ENCODE results near the gene HBB.

The HBB gene

GRCh38 chr11:5224538-5225479, 2.1 kb downstream of the HBB start:
- no peak for DNase-seq

- no peak for DNase-seq
Measured at GRCh38 chr11:5223686-5224085, 3.2 kb downstream of the HBB start.

DNA sequence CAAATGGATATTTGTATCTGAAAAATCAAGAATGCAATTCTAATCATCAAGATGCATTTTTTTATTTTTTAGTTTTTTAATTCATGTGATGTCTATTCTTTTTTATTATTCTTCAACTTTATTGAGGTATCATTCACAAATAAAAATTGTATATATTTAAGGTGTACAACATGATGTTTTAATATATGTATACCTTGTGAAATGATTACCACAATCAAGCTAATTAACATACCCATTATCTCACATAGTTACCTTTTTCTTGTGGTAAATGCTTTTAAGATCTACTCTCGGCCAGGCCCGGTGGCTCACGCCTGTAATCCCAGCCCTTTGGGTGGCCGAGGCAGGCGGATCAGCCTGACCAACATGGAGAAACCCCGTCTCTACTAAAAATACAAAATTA, 3.7 kb downstream of the HBB start:
- DNase-seq = no peak

GRCh38 chr11:5210376-5210885, 16.4 kb downstream of the HBB start:
- DNase-seq = no peak

DNA sequence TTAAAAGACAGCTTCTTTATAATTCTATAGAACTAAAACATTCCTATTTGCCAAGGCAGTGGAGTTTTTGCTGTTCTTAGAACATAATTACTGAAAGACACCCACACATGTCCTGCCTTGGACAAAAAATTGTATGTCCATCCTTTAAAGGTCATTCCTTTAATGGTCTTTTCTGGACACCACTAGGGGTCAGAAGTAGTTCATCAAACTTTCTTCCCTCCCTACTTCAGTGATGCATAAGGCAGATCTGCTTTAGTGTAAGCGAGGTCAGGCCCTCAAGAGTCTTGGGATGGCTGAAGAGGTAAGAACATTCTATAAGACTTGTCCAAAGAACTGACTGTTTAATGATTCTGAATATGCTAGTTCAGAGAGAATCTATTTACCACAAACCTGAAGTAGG, 22.1 kb downstream of the HBB start:
- no peak for DNase-seq

- no peak for DNase-seq
Measured at GRCh38 chr11:5203366-5203765, 23.5 kb downstream of the HBB start.

DNA sequence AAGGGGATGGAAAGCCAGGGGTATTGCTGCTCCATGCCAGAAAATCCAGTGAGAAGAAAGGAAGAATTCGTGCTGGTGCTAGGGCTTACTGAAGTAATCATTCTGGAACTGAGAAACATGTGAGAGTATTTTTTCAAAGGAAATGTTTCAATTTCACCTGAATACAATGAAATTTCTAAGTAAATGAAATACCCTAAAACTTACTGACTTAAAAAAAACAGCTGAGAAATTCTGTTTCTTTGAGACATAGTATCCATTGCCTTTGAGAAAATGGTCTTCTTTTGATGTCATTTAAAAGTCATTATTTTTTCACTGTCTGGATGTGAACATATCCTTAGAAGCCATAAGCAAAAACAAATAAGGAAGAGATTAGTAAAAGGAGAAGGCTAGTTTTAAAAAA, 26.3 kb downstream of the HBB start, which contains the start of gene OR51V1:
Gene OR51V1 (minus strand): TSS at position 101 of the 400 bp plus-strand sequence. CDS start 0 bp downstream, at position 101.
- no peak for DNase-seq

- no peak for DNase-seq
Measured at GRCh38 chr11:5198285-5198684, 28.6 kb downstream of the HBB start.

- DNase-seq = no peak
Measured at GRCh38 chr11:5197536-5197935, 29.3 kb downstream of the HBB start.

DNA sequence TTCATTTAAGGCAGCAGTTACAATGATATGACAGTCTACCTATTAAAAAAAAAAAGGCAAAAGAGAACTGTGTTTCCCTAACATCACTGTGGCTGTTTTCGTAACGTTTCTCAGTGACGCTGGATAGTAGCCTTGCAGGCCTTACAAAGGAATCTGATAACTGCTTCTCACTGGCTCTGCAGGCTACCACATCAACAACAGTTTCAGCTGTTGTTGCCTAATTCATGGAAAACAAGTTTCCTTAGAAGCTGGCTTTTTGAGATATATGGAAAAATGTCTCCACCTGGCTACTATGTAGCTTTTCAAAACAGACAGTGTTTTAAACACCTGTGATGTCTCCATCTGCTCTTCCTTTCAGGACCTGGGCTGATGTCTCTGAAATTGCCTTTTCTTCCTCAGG, 30.1 kb downstream of the HBB start:
- DNase-seq = no peak

DNA sequence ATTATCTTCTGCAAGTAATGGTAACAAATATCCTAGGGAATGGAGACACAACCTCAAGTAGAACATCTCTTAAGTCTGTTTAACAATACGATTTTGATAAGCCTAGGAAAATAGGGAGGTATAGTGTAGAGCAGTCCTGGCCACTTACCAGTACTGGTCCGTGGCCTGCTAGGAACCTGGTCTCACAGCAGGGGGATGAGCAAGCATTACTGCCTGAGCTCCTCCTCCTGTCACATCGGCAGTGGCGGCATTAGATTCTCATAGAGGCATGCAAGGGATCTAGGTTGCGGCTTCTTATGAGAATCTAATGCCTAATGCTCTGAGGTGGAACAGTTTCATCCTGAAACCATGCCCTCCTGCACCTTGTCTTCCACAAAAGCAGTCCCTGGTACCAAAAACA, 30.8 kb downstream of the HBB start:
- DNase-seq = no peak

- no peak for DNase-seq
Measured at GRCh38 chr11:5192738-5193137, 34.1 kb downstream of the HBB start.

DNA sequence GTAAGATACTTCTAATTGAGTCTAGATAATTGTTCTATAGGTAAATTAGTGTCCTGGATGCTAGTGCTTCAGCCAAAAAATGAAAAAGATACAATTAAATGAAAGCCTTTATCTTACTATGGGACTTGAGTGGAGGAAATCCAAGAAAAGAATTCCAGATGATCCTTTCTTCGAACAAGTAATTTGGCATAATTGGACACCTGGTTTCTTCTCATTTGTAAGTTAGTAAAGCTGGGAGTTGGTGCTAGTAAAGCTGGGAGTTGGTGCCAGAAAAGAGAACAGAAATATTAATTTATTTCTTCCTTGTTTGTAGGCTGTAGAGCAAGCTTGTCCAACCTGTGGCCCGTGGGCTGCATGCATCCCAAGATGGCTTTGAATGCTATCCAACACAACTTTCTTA, 38.7 kb downstream of the HBB start:
- DNase-seq = no peak

- DNase-seq = no peak
Measured at GRCh38 chr11:5178046-5178837, 48.6 kb downstream of the HBB start.
